Osteocyte (in vitro differentiated cells): Measurements from ENCODE around the gene FAM20C. TPM values are rescaled to one million over a fixed set of nuclear protein-coding genes. Genes with fewer than 3 reads are reported as not detected.

Source experiments
- DNase-seq: peaks from one replicate; pipeline ENCODE4 v3.0.0; 2021; ENCODE audit warnings: mixed read lengths; ENCODE audit not compliant: unreplicated experiment; ENCODE audit errors: extremely low spot score
- H3K27ac Mint-ChIP-seq: one replicate; pipeline ENCODE4 v1.8.0; 2021; ENCODE audit warnings: mild to moderate bottlenecking, mixed read lengths; ENCODE audit not compliant: unreplicated experiment
- H3K27me3 Mint-ChIP-seq: one replicate; pipeline ENCODE4 v1.8.0; 2021; ENCODE audit warnings: mixed read lengths; ENCODE audit not compliant: unreplicated experiment
- H3K36me3 Mint-ChIP-seq: one replicate; pipeline ENCODE4 v1.8.0; 2021; ENCODE audit warnings: mixed read lengths; ENCODE audit not compliant: unreplicated experiment
- H3K4me1 Mint-ChIP-seq: one replicate; pipeline ENCODE4 v1.8.0; 2021; ENCODE audit warnings: mixed read lengths; ENCODE audit not compliant: unreplicated experiment
- H3K4me3 Mint-ChIP-seq: one replicate; pipeline ENCODE4 v1.8.0; 2021; ENCODE audit warnings: mild to moderate bottlenecking, moderate library complexity, mixed read lengths; ENCODE audit not compliant: unreplicated experiment
- H3K9me3 Mint-ChIP-seq: one replicate; pipeline ENCODE4 v1.8.0; 2021; ENCODE audit warnings: mixed read lengths; ENCODE audit not compliant: unreplicated experiment
- total RNA-seq: library from RNA; stranded (reverse); gene quantifications from 2 replicates; pipeline ENCODE4 v1.2.1, GENCODE V29; 2021
- TF ChIP-seq, protein P1 (sequence below): fragments of 200-600 bp; sonication (generic); IDR thresholded peaks from 2 replicates; pipeline ENCODE4 v1.5.0; 2021; ENCODE audit warnings: antibody characterized with exemption, mild to moderate bottlenecking, moderate library complexity

The FAM20C gene
- total RNA-seq, 1 donor from 2014 or later: 143 TPM

- DNase-seq: no peak
- H3K27me3 Mint-ChIP-seq: no peaks in the 10 kb centered on the region
- no peaks in the 10 kb centered on the region for H3K9me3 Mint-ChIP-seq
- TF ChIP-seq, protein P1, sequence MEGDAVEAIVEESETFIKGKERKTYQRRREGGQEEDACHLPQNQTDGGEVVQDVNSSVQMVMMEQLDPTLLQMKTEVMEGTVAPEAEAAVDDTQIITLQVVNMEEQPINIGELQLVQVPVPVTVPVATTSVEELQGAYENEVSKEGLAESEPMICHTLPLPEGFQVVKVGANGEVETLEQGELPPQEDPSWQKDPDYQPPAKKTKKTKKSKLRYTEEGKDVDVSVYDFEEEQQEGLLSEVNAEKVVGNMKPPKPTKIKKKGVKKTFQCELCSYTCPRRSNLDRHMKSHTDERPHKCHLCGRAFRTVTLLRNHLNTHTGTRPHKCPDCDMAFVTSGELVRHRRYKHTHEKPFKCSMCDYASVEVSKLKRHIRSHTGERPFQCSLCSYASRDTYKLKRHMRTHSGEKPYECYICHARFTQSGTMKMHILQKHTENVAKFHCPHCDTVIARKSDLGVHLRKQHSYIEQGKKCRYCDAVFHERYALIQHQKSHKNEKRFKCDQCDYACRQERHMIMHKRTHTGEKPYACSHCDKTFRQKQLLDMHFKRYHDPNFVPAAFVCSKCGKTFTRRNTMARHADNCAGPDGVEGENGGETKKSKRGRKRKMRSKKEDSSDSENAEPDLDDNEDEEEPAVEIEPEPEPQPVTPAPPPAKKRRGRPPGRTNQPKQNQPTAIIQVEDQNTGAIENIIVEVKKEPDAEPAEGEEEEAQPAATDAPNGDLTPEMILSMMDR: no peak
- H3K36me3 Mint-ChIP-seq: no peaks in the 10 kb centered on the region
- H3K4me3 Mint-ChIP-seq: no peak overlapping the region
- H3K27ac Mint-ChIP-seq: no peak overlapping the region
- no peaks in the 10 kb centered on the region for H3K4me1 Mint-ChIP-seq
These were observed 109.1 kb downstream of the FAM20C start for GRCh38 chr7:301291-302053.

- TF ChIP-seq, protein P1: no peak
- Mint-ChIP-seq H3K4me3 (no peak overlapping the region), H3K4me1 (no peaks in the 10 kb centered on the region), H3K27me3 (no peaks in the 10 kb centered on the region), H3K27ac (no peak overlapping the region), H3K9me3 (peaks cover 2% of the 10 kb centered on the region), H3K36me3 (no peaks in the 10 kb centered on the region)
- DNase-seq: no peak
These were observed 110.0 kb downstream of the FAM20C start for GRCh38 chr7:302054-302992.

DNA sequence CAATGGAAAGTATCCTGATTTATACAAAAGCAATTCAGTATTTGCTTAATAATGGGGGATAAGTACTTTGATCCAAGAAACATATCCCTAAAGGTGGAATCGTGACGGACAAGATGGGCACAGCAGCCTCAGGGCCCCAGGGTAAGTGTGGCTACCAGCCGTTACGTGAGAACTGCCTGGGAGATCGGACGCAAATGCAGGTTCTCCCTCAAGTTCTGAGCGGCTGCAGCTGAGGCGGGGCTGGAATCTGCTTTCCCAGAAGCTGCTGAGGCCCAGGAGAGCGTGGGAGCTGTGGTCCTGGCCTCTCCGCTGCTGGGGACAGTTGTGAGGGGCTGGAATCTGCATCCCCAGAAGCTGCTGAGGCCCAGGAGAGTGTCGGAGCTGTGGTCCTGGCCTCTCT, 111.1 kb downstream of the FAM20C start:
- Mint-ChIP-seq H3K4me1 (no peaks in the 10 kb centered on the region), H3K27ac (no peak overlapping the region), H3K36me3 (no peaks in the 10 kb centered on the region), H3K4me3 (no peak overlapping the region), H3K27me3 (peaks cover 5% of the 10 kb centered on the region), H3K9me3 (peaks cover 11% of the 10 kb centered on the region)
- TF ChIP-seq, protein P1: no peak
- no peak for DNase-seq

DNA sequence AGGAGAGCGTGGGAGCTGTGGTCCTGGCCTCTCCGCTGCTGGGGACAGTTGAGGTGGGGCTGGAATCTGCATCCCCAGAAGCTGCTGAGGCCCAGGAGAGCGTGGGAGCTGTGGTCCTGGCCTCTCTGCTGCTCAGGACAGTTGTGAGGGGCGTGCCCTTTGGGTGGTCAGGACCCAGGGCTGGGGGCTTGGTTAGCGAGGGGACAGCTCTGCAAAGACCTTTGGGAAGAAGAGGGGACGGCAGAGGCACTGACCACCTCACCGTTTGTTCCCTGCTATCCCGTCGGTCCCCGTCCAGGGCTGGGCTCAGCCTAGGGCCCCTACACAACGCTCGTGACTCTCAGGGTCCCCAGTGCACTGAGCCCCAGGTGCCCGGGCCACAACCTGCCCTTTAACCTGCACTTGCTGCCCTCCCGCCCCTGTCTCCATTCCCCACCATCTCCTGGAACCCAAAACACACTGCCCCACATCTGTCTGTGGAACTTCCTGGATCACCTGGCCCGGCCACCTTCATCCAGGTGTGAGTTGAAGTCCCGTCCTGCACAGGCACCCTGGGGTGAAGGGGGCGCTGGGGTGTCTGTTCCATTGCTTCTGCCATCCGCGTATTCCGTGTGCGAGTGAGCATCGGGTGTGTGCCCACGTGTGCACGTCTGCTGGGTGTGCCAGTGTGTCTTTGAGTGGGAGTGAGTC, 111.7 kb downstream of the FAM20C start:
- peaks cover 11% of the 10 kb centered on the region for H3K9me3 Mint-ChIP-seq

More for the DNA sequence above, 111.7 kb downstream of the FAM20C start:
- Mint-ChIP-seq H3K4me1 (no peaks in the 10 kb centered on the region), H3K36me3 (no peaks in the 10 kb centered on the region), H3K27ac (no peak overlapping the region), H3K27me3 (peaks cover 5% of the 10 kb centered on the region), H3K4me3 (no peak overlapping the region)
- DNase-seq: no peak
- TF ChIP-seq, protein P1: no peak
